Stomach (tissue), 9 donors: ENCODE results near the gene INSC. TPM values are rescaled to one million over a fixed set of nuclear protein-coding genes. Genes with fewer than 3 reads are reported as not detected.
A peak's percentile ranks its signal among the peaks of the same experiment; 100 is the strongest.

Experiments
- DNase-seq, 2 donors: peaks; one replicate each; pipeline versions ENCODE4 v3.0.0 to v3.0.0-alpha.2; 2013 to 2019
- H3K27ac ChIP-seq, 5 donors: fragments of 200-600 bp in 4 of 5; sonication (generic) in 4 of 5; one replicate each; pipeline ENCODE4 v1.5.1; 2013 to 2019; ENCODE audit warnings: mild to moderate bottlenecking in 1 of 5, moderate library complexity in 1 of 5
- H3K27me3 ChIP-seq, 3 donors: fragments of 200-600 bp; sonication (generic); one replicate each; pipeline ENCODE4 v1.5.1; 2017 to 2019; ENCODE audit warnings: mixed run types in 1 of 3
- H3K36me3 ChIP-seq, 4 donors: fragments of 200-600 bp; sonication (generic); 1 replicate in 3 of 4; 2 replicates in 1 of 4; pipeline ENCODE4 v1.5.1; 2016 to 2019
- H3K4me1 ChIP-seq, 4 donors: fragments of 200-600 bp; sonication (generic); one replicate each; pipeline ENCODE4 v1.5.1; 2016 to 2019
- H3K4me3 ChIP-seq, 4 donors: fragments of 200-600 bp; sonication (generic) in 3 of 4; one replicate each; pipeline ENCODE4 v1.5.1; 2016 to 2019; ENCODE audit warnings: mild to moderate bottlenecking in 1 of 4
- H3K9me3 ChIP-seq, 4 donors: fragments of 200-600 bp; sonication (generic); one replicate each; pipeline ENCODE4 v1.5.1; 2016 to 2019
- CTCF ChIP-seq, 7 experiments: fragments of 450-650 bp in 4 of 7; fragments of 200-600 bp in 3 of 7; sonication (generic) in 3 of 7; IDR thresholded peaks; one replicate each; pipeline ENCODE4 v1.5.1; 2016 to 2019; ENCODE audit warnings: antibody characterized with exemption in 7 of 7, control low read depth in 2 of 7, mild to moderate bottlenecking in 1 of 7
- EP300 ChIP-seq: sonication (generic); formaldehyde crosslinking; IDR thresholded peaks from one replicate; pipeline ENCODE4 v1.6.1; 2017; ENCODE audit warnings: antibody characterized with exemption
- POLR2A ChIP-seq, 4 donors: fragments of 450-650 bp; IDR thresholded peaks; one replicate each; pipeline ENCODE4 v1.6.1; 2016; ENCODE audit warnings: antibody characterized with exemption in 4 of 4, control low read depth in 2 of 4, mild to moderate bottlenecking in 1 of 4, moderate library complexity in 1 of 4
- POLR2AphosphoS5 ChIP-seq, 3 donors: sonication (generic); formaldehyde crosslinking; IDR thresholded peaks; one replicate each; pipeline ENCODE4 v1.6.1; 2016; ENCODE audit warnings: antibody characterized with exemption in 3 of 3
- WGBS, 5 donors: extraction: QIAGEN DNeasy Blood & Tissue Kit in 3 of 5; methylation state at CpG; one replicate each; pipeline versions ENCODE4 v1.1.5 to v1.1.7; 2013 to 2018; 5-methylcytosine and 5-hydroxymethylcytosine counted together
- intact Hi-C: fragments of 100-400 bp; cut with DNase I; formaldehyde crosslinking; loops from one replicate; pipeline ENCODE4 v1.15.1; 2023; ENCODE audit warnings: low total_unique reads
- polyA plus RNA-seq, 3 donors: library from polyadenylated mRNA; stranded (reverse); fragments of 200-250 nt; gene quantifications; one replicate each; pipeline ENCODE4 v1.2.3, GENCODE V29; 2013
- total RNA-seq, 5 donors: library from RNA; depleted of rRNA; stranded (reverse); fragments of >200 nt; gene quantifications; one replicate each; pipeline versions ENCODE4 v1.1.0 to v1.2.3, GENCODE V29; 2014 to 2016
- donor health status: healthy with polysubstance abuse.
- donor health status: Bipolar disorder and iron deficiency.
- donor health status: healthy.

Gene INSC
- total and polyA plus RNA-seq, 8 donors = 0.75 to 23.2 (median 2.9) TPM; not detected in 1

- 27 to 49% (median 33%) methylated on average over 3 of the region's 3 CpGs for WGBS, 5 donors
- no peak for TF ChIP-seq POLR2A (IDR thresholded peaks at IDR 0.05)
- no peak for TF ChIP-seq POLR2AphosphoS5 (IDR thresholded peaks at IDR 0.05)
- TF ChIP-seq EP300 = no peak
- TF ChIP-seq CTCF (IDR thresholded peaks at IDR 0.05) = no peak
- Histone ChIP-seq H3K27me3 (no peaks in the 10 kb centered on the region), H3K4me3 (no peak overlapping the region), H3K27ac (no peak overlapping the region), H3K36me3 (no peaks in the 10 kb centered on the region), H3K4me1 (peaks cover 0 to 12% (median 3%) of the 10 kb centered on the region in 4 donors), H3K9me3 (no peaks in the 10 kb centered on the region)
- peak in 1 of 2 donors; percentile 82 for DNase-seq
- intact Hi-C loops = no loop called here
Measured at GRCh38 chr11:15258433-15259165, 143.9 kb downstream of the INSC start.

- WGBS, 5 donors = 92 to 96% (median 93%) methylated on average over 1 of the region's 1 CpG
Measured at GRCh38 chr11:15266999-15267398, 152.3 kb downstream of the INSC start.

GRCh38 chr11:15268598-15268997 is 153.9 kb downstream of the INSC start:
- TF ChIP-seq POLR2A (IDR thresholded peaks at IDR 0.05) (no peak), CTCF (IDR thresholded peaks at IDR 0.05) (no peak), EP300 (no peak), POLR2AphosphoS5 (IDR thresholded peaks at IDR 0.05) (no peak)
- Histone ChIP-seq H3K9me3 (peaks cover 0 to 28% (median 20%) of the 10 kb centered on the region in 4 donors), H3K4me1 (no peaks in the 10 kb centered on the region), H3K27ac (no peak overlapping the region), H3K4me3 (no peak overlapping the region), H3K27me3 (no peaks in the 10 kb centered on the region), H3K36me3 (no peaks in the 10 kb centered on the region)
- no peak for DNase-seq
- intact Hi-C loops = no loop called here

More at GRCh38 chr11:15266999-15267398, 152.3 kb downstream of the INSC start:
- Histone ChIP-seq H3K4me3 (no peak overlapping the region), H3K27me3 (no peaks in the 10 kb centered on the region), H3K9me3 (peaks cover 0 to 28% (median 20%) of the 10 kb centered on the region in 4 donors), H3K4me1 (no peaks in the 10 kb centered on the region), H3K27ac (no peak overlapping the region), H3K36me3 (no peaks in the 10 kb centered on the region)
- TF ChIP-seq POLR2A (IDR thresholded peaks at IDR 0.05) (no peak), POLR2AphosphoS5 (IDR thresholded peaks at IDR 0.05) (no peak), CTCF (IDR thresholded peaks at IDR 0.05) (no peak), EP300 (no peak)
- no peak for DNase-seq
- intact Hi-C loops = no loop called here

GRCh38 chr11:15275141-15275540 is 160.4 kb downstream of the INSC start:
- intact Hi-C loops = no loop called here
- DNase-seq = peak in 1 of 2 donors; percentile 23
- H3K27ac ChIP-seq = no peak overlapping the region
- no peaks in the 10 kb centered on the region for H3K9me3 ChIP-seq
- no peak for TF ChIP-seq EP300
- no peak for TF ChIP-seq CTCF (IDR thresholded peaks at IDR 0.05)
- no peak for TF ChIP-seq POLR2AphosphoS5 (IDR thresholded peaks at IDR 0.05)
- no peaks in the 10 kb centered on the region for H3K27me3 ChIP-seq
- WGBS, 5 donors = 46 to 59% (median 51%) methylated on average over 2 of the region's 2 CpGs
- H3K4me1 ChIP-seq = peaks cover 0 to 4% (median 0%) of the 10 kb centered on the region in 4 donors
- H3K4me3 ChIP-seq = no peak overlapping the region
- no peaks in the 10 kb centered on the region for H3K36me3 ChIP-seq
